RWPE1 (cell line): ENCODE measurements around the gene ZACN.
"Not testable (repeated sequence)": the region's sequence is repeated elsewhere in the genome, so short reads cannot be mapped to it uniquely, and the experiment has no call there.

Experiments used
- CTCF ChIA-PET: fragments of 350-600 bp; sonication (Branson Sonifier 250); formaldehyde crosslinking; extraction: SDS; loops from one replicate; lab custom pipeline; 2021; lab: Yijun Ruan, JAX
- POLR2A ChIA-PET: fragments of 400-600 bp; formaldehyde crosslinking; extraction: SDS; loops from one replicate; lab custom pipeline; 2020; ENCODE audit warnings: antibody characterized with exemption; ENCODE audit not compliant: low non-redundant PET; lab: Yijun Ruan, JAX
- DNase-seq: peaks from one replicate; pipeline ENCODE4 v3.0.0; 2012; ENCODE audit warnings: low spot score
- H3K27ac ChIP-seq: fragments of 450-650 bp; 2 replicates; pipeline ENCODE4 v1.5.1; 2017
- TF ChIP-seq, protein P1 (sequence below): fragments of 450-650 bp; conservative IDR thresholded peaks from 2 replicates; pipeline ENCODE4 v1.5.1; 2017; ENCODE audit warnings: low read depth, mild to moderate bottlenecking

The ZACN gene

GRCh38 chr17:76076765-76077583 is 2.0 kb upstream of the ZACN start:
- H3K27ac ChIP-seq: no peak overlapping the region
- CTCF ChIA-PET: interaction anchor here (0.7 to 1.1 kb wide), 2 partner anchors 203 to 236 kb away, joined by 3 to 4 read pairs; no protein-coding TSS in a partner anchor
- POLR2A ChIA-PET: no interaction called here
- TF ChIP-seq, protein P1, sequence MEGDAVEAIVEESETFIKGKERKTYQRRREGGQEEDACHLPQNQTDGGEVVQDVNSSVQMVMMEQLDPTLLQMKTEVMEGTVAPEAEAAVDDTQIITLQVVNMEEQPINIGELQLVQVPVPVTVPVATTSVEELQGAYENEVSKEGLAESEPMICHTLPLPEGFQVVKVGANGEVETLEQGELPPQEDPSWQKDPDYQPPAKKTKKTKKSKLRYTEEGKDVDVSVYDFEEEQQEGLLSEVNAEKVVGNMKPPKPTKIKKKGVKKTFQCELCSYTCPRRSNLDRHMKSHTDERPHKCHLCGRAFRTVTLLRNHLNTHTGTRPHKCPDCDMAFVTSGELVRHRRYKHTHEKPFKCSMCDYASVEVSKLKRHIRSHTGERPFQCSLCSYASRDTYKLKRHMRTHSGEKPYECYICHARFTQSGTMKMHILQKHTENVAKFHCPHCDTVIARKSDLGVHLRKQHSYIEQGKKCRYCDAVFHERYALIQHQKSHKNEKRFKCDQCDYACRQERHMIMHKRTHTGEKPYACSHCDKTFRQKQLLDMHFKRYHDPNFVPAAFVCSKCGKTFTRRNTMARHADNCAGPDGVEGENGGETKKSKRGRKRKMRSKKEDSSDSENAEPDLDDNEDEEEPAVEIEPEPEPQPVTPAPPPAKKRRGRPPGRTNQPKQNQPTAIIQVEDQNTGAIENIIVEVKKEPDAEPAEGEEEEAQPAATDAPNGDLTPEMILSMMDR: no peak
- no peak for DNase-seq

DNA sequence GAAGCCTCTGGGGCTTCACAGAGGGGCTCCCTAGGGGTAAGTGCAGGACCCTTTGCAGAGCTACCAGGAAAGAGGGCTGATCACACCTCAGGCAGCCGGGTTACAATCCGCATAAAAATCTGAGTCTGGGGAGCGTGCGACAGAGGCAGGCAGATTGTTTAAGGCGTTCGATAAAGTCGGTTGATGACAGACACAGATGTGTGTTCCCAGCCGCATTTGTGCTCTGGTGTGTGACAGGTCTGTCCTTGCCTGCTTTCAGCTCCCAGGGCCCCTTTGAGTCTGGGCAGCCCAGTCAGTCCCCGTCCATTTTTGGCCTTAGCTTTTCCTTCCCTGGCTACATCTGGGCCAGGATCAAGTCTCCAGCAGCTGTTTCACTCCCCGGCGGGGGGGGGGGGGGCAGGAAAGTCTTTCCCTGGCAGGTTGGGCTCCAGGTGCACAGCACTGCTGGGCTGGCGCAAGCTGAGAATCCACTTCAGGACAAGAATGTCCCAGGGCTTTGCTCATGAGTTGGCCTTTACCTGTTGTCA is 1.3 kb upstream of the ZACN start:
- no peak overlapping the region for H3K27ac ChIP-seq
- ChIA-PET CTCF (interaction anchor here (0.6 to 1.1 kb wide), 4 partner anchors 13 to 236 kb away, joined by 3 to 10 read pairs (median 4); no protein-coding TSS in a partner anchor), POLR2A (interaction anchor here (0.7 kb wide), 1 partner anchor 61 kb away, joined by 5 read pairs; no protein-coding TSS in a partner anchor)
- TF ChIP-seq, protein P1: no peak
- DNase-seq: no peak

DNA sequence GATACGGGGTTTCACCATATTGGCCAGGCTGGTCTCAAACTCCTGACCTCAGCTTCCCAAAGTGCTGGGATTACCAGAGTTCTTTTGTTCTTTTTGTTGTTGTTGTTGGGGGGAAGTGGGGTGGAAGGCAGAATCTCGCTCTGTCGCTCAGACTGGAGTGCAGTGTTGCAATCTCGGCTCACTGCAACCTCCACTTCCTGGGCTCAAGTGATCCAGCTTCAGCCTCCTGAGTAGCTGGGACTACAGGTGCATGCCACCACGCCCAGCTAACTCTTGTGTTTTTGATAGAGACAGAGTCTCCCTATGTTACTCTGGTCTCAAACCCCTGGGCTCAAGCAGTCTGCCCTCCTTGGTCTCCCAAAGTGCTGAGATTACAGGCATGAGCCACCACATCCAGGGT is 612 bp upstream of the ZACN start:
- CTCF ChIA-PET: not testable (repeated sequence)

DNA sequence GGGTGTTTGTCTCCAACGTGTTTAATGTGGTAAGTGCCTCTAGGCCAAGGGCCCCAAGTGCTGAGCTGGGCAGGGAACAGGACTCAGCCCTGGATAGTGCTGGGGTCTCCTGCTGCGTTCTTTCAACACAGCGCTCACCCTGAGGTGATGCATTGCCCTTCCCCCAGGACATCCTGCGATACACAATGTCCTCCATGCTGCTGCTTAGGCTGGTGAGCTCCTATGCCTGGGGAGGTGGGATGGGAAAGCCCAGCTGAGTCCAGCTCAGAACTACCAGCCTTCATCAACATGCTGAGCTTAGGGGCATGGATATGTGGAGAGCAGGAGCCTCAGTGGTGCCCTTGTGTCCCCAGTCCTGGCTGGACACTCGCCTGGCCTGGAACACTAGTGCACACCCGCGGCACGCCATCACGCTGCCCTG is 563 bp downstream of the ZACN start:
- TF ChIP-seq, protein P1: no peak
- POLR2A ChIA-PET: interaction anchor here (1.0 kb wide), 1 partner anchor 185 kb away, joined by 3 read pairs; no protein-coding TSS in a partner anchor
- no peak overlapping the region for H3K27ac ChIP-seq
- CTCF ChIA-PET: interaction anchor here (1.8 kb wide), 1 partner anchor 200 kb away, joined by 5 read pairs; no protein-coding TSS in a partner anchor
- DNase-seq: no peak

More for the DNA sequence above, 612 bp upstream of the ZACN start:
- POLR2A ChIA-PET: interaction anchor here (0.6 to 0.7 kb wide), 2 partner anchors 62 to 189 kb away, joined by 5 read pairs; no protein-coding TSS in a partner anchor
- H3K27ac ChIP-seq, DNase-seq: not testable (repeated sequence)

- TF ChIP-seq, protein P1: no peak
- POLR2A ChIA-PET: interaction anchor here (1.0 kb wide), 1 partner anchor 185 kb away, joined by 3 read pairs; no protein-coding TSS in a partner anchor
- DNase-seq: no peak
- no peak overlapping the region for H3K27ac ChIP-seq
- CTCF ChIA-PET: interaction anchor here (0.6 to 1.8 kb wide), 3 partner anchors 78 to 199 kb away, joined by 3 to 5 read pairs (median 4); partner anchors contain the start of gene CDK3
Measured at GRCh38 chr17:76079956-76080767, 1.2 kb downstream of the ZACN start.

DNA sequence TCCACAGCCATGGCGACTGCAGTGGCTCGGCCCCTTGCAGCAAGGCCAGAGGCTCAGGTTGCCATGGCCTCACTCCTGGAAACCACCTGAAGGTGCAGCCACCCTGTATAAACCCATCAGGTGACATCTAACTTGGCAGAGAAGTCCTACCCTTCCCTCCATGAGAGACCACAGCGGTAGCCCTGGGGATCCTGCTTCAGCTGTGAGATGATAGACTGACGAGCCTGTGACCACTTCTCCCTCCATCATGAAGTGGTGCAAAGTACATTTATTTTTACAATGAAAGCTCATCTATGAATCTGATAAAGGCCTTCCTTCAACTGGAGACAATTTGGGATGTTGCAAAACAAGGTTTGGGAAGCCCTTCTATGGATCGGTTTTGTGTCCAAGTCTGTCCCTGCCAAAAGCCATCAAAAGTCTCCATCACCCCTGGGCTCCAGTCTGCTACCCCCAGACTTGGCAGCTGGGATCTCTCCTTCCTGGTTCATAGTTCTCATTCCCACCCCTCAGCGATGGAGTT is 1.8 kb downstream of the ZACN start:
- CTCF ChIA-PET: interaction anchor here (0.7 to 1.8 kb wide), 2 partner anchors 80 to 198 kb away, joined by 4 to 5 read pairs; partner anchors contain the start of gene CDK3
- no peak overlapping the region for H3K27ac ChIP-seq
- TF ChIP-seq, protein P1: no peak
- no peak for DNase-seq
- POLR2A ChIA-PET: interaction anchor here (1.0 kb wide), 1 partner anchor 184 kb away, joined by 3 read pairs; no protein-coding TSS in a partner anchor
